ENCODE data around the gene RGS19.

RGS19 gene

GRCh38 chr20:64077541-64077875 is 1.8 kb downstream of the RGS19 start:
- DNase-seq (ENCODE audit: low read depth) = no peak

- DNase-seq (ENCODE audit: low read depth) = no peak
These were observed 2.2 kb downstream of the RGS19 start for GRCh38 chr20:64077094-64077493.

DNA sequence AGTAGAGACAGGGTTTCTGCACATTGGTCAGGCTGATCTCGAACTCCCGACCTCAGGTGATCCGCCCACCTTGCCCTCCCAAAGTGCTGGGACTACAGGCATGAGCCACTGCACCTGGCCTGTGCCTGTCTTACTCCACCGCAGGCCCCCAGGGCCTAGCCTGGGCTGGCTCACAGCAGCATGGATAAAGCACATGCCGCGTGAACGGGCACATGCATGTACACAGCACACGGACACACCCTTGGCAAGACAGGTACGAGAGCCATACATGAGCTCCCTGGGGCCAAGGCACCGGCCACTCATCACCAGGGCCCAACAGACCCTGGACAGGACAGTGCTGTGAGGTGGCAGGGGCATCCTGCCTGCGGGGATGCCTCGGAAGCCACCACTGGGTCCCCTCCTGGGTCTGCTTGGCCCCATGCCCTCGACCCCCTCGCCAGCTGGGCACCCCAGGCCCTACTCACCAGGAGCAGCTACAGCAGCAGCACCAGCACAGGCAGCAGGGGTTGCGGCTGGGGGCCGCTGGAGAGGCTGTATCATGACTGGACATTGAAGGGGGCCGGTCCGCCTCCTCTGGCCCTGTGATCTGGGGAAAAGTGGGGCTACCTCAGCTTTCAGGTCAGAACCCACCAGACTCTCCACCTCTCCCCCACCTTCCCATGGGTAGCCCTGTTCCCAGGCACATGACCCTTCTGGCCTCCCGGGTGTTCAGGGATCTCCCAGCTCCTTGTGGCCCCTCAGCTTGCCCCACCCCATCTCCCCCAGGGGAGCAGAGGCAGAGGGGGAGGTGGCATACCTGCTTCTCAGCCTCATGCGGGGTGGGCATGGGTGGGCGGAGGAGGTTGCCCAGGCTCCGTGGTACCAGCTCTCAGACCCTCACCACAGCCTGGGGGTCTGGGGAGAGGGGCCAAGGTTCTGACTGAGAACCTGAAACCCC is 3.0 kb downstream of the RGS19 start:
- no peak for DNase-seq (ENCODE audit: low read depth)

DNA sequence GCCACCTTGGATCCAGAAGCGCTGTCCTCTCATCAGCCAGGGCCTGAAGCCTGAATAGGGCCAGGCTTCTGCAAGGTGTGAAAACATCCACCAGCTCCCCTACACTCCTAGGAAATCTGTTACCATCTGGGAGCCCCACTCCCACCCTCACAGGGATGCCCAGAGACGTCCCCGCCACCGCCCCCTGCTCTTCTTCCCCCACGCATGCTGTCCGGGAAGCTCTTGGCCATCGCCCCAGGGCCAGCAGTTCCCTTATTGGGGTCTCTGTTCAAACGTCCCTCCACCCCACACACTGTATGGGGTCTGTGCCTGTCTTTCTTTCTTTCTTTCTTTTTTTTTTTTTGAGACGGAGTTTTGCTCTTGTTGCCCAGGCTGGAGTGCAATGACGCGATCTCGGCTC is 3.8 kb downstream of the RGS19 start:
- DNase-seq (ENCODE audit: low read depth) = no peak

GRCh38 chr20:64074963-64075362 is 4.4 kb downstream of the RGS19 start:
- no peak for DNase-seq (ENCODE audit: low read depth)

- DNase-seq (ENCODE audit: low read depth) = no peak
These were observed 5.0 kb downstream of the RGS19 start for GRCh38 chr20:64074184-64074789.

- DNase-seq (ENCODE audit: low read depth) = no peak
These were observed 5.7 kb downstream of the RGS19 start for GRCh38 chr20:64073476-64074183.

DNA sequence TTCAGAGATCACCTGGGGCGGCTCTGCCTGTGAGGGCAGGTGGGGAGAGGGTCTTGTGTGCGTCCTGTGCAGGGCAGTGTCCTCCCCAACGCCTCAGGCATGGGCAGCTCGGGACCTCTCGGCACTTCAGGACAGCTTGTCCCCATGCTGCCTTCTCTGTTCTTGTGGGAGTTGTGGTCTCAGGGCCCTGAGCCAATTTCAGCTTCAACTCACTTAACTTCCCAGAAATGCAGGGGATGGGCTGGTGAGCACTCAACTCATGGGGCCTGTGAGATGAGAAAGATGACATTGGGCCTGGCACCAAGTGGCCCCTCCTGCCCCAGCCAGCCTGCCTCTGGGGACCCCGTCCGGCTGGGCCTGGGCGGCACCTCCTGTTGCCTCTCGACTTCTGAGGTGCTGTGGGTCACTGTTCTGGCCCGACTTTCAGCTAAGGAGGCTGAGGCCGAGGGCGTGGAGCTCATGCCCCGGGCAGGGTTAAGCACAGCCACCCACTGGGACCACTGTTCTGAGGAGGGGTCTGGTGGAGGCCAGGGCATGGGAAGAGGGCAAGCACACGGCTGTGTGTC is 6.7 kb downstream of the RGS19 start:
- no peak for DNase-seq (ENCODE audit: low read depth)

- DNase-seq (ENCODE audit: low read depth) = no peak
These were observed 7.7 kb downstream of the RGS19 start for GRCh38 chr20:64071341-64072332.

- DNase-seq (ENCODE audit: low read depth) = no peak
These were observed 8.9 kb downstream of the RGS19 start for GRCh38 chr20:64070244-64070993.

GRCh38 chr20:64069614-64070243 is 9.6 kb downstream of the RGS19 start:
- DNase-seq (ENCODE audit: low read depth) = no peak

GRCh38 chr20:64069209-64069613 is 10.1 kb downstream of the RGS19 start:
- no peak for DNase-seq (ENCODE audit: low read depth)

- no peak for DNase-seq (ENCODE audit: low read depth)
These were observed 10.7 kb downstream of the RGS19 start for GRCh38 chr20:64068386-64069208.

GRCh38 chr20:64067733-64068307 is 11.5 kb downstream of the RGS19 start:
- no peak for DNase-seq (ENCODE audit: low read depth)

DNA sequence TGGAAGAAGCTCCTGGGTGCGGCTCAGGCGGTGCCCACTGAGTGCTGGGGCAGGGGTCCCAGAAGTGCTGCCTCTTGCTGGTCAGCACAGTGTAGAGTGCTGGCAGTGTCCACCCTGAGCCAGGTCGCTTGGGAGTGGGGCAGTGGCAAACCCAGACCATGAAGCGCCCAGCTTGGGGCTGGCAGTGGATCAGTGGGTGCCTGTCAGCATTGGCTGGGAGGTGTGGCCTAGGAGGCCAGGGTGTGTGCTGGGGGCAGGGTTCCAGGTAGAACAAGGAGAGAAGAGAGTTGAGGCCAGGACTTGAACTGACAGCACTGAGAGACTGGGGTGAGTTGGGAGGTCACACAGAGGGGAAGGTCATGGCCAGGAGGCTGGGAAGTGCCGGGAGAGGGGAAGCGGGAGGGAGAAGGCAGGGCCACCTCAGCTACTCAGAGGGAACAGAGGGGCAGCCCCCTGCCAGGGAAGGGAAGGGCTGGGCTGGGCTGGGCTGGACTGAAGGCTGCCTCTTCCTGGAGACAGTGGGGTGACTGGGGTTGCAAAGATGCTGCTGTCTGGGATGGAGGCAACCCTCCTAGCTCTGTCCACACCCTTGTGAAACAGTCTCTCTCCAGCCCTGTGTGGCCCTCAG is 12.2 kb downstream of the RGS19 start:
- no peak for DNase-seq (ENCODE audit: low read depth)

GRCh38 chr20:64065974-64066343 is 13.4 kb downstream of the RGS19 start:
- DNase-seq (ENCODE audit: low read depth) = no peak

DNA sequence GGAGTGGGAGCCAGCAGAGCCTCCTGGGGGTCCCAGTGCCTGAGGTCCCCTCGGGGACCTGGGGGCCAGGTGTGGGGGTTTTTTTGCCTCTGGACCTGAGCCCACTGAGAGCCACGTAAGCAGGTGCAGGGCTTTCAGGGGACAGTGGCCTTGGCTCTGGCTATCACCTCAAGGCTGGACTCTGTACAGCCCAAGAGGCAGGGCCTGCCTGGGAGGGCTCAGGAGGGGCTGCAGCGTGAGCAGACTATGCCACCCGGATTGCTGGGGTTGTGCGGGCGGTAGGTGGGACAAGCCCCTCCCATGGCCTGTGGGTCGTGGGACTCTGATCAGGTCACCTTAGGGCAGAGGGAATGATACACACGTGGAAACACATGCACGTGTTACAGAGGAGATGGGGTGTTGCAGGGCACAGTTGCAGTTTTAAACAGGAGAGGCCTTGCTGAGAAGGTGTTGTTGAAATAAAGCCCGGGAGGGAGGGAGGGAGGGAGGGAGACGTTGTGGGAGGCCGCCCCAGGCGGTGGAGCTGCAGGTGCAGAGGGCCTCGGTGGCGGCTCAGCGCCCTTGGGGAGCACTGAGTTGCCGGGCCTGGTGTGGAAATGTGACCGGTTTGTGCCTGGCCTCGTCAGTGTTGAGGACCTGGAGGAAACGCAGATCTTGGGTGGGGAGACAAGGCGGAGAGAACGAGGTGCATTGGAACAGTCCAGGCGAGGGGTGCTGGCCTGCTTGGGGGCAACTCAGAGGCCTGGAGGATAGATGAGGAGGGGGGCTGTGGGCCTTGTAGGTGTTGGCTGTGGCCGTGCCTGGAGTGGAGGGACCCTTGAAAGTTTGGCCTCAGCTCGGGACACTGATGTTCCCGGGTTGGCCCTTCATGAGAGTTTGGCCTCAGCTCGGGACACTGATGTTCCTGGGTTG is 14.0 kb downstream of the RGS19 start:
- DNase-seq (ENCODE audit: low read depth) = no peak
